ENCODE results near the gene PARPBP. TPM values are rescaled to one million over a fixed set of nuclear protein-coding genes. Genes with fewer than 3 reads are reported as not detected.
"Not testable (repeated sequence)": the region's sequence is repeated elsewhere in the genome, so short reads cannot be mapped to it uniquely, and the experiment has no call there.

The PARPBP gene
- total and polyA plus RNA-seq, 2 of the 8 experiments (the other 6 are each of a cell fraction or from before 2014, with no cell fraction given): 10.9 to 38.1 TPM

DNA sequence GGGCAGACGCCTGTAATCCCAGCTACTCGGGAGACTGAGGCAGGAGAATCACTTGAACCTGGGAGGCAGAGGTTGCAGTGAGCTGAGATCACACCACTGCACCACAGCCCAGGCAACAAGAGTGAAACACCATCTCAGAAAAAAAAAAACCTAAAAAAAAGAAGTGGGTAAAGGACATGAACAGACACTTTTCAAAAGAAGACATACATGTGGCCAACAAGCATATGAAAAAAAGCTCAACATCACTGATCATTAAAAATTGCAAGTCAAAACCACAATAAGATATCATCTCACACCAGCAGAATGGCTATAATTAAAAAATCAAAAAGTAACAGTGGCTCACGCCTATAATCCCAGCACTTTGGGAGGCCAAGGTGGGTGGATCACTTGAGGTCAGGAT is 10.7 kb downstream of the PARPBP start:
- CTCF ChIA-PET (ENCODE audit: partially characterized antibody); H4K91ac ChIP-seq (replicated peaks; ENCODE audit: insufficient read length, low read length); H2BK12ac ChIP-seq (ENCODE audit: low read depth, low read length); H2BK5ac ChIP-seq (ENCODE audit: low read depth, low read length); H2BK20ac ChIP-seq (ENCODE audit: low read length); H3K27ac ChIP-seq (ENCODE audit: low read depth, low read length); H2AK5ac ChIP-seq (ENCODE audit: low read depth, low read length); H3K27me3 ChIP-seq (replicated peaks in 1 of 4; ENCODE audit: control insufficient read depth in 3 of 4, extremely low read depth in 1 of 4, insufficient read depth in 3 of 4, low read length in 3 of 4); H3K4me3 ChIP-seq (ENCODE audit: extremely low read depth in 1 of 4, insufficient read depth in 2 of 4, low read depth in 3 of 4, low read length in 4 of 4); H3K23me2 ChIP-seq (ENCODE audit: low read depth, low read length); H3K18ac ChIP-seq (ENCODE audit: extremely low read depth, low read length); POLR2A ChIA-PET (ENCODE audit: partially characterized antibody); H3K9ac ChIP-seq (replicated peaks in 1 of 4; ENCODE audit: extremely low read depth in 1 of 4, low read depth in 3 of 4, low read length in 3 of 4); H3K23ac ChIP-seq (ENCODE audit: insufficient read length); H3K56ac ChIP-seq (replicated peaks; ENCODE audit: insufficient read length, low read depth, low read length); FAIRE-seq; H4K8ac ChIP-seq (ENCODE audit: extremely low read depth, insufficient read depth, low read length); H3K14ac ChIP-seq (ENCODE audit: insufficient read length); H3K9me3 ChIP-seq (ENCODE audit: insufficient read depth in 2 of 2, low read depth in 1 of 2, low read length in 1 of 2); H3K4me2 ChIP-seq (ENCODE audit: insufficient read depth in 1 of 2, low read depth in 2 of 2, low read length in 2 of 2); H2BK120ac ChIP-seq (replicated peaks; ENCODE audit: low read depth, low read length); H4K5ac ChIP-seq (ENCODE audit: insufficient read length, low read depth, low read length); H2BK15ac ChIP-seq (ENCODE audit: low read length); H3K79me2 ChIP-seq (ENCODE audit: control insufficient read depth in 1 of 2, insufficient read depth in 2 of 2, low read length in 2 of 2); H3K4me1 ChIP-seq (replicated peaks in 1 of 4; ENCODE audit: control insufficient read depth in 3 of 4, insufficient read depth in 4 of 4, low read length in 3 of 4); H3K79me1 ChIP-seq (ENCODE audit: low read depth, low read length); H3K4ac ChIP-seq (replicated peaks; ENCODE audit: insufficient read length, low read depth, low read length); H2AFZ ChIP-seq (ENCODE audit: low read length); H4K20me1 ChIP-seq (replicated peaks in 1 of 2; ENCODE audit: control insufficient read depth in 1 of 2, insufficient read depth in 2 of 2, low read length in 2 of 2); DNase-seq (ENCODE audit: low read depth in 1 of 2, low spot score in 2 of 2): not testable (repeated sequence)
- 73% methylated on average over 3 of the region's 3 CpGs; no CpG with 5 or more reads in 1 of the 2 experiments for WGBS, 2 experiments (ENCODE audit: extremely low coverage in 1 of 2, insufficient coverage in 1 of 2, insufficient read length in 1 of 2, insufficient replicate concordance in 2 of 2, low coverage in 1 of 2, low lambda C conversion rate in 2 of 2, missing lambda C conversion rate in 1 of 2)
- peaks cover 0 to 15% (median 8%) of the 10 kb centered on the region in 4 experiments; a peak in 4 of 8 replicates for H3K36me3 ChIP-seq (ENCODE audit: control insufficient read depth in 2 of 4, insufficient read depth in 4 of 4, low read length in 3 of 4)

GRCh38 chr12:102131442-102131841 is 11.5 kb downstream of the PARPBP start:
- H3K14ac ChIP-seq (ENCODE audit: insufficient read length); H3K4me2 ChIP-seq (ENCODE audit: insufficient read depth in 1 of 2, low read depth in 2 of 2, low read length in 2 of 2); H3K27ac ChIP-seq (ENCODE audit: low read depth, low read length); H3K23me2 ChIP-seq (ENCODE audit: low read depth, low read length); H3K56ac ChIP-seq (replicated peaks; ENCODE audit: insufficient read length, low read depth, low read length); H3K79me2 ChIP-seq (ENCODE audit: control insufficient read depth in 1 of 2, insufficient read depth in 2 of 2, low read length in 2 of 2); H3K27me3 ChIP-seq (replicated peaks in 1 of 4; ENCODE audit: control insufficient read depth in 3 of 4, extremely low read depth in 1 of 4, insufficient read depth in 3 of 4, low read length in 3 of 4); H2BK120ac ChIP-seq (replicated peaks; ENCODE audit: low read depth, low read length); H3K18ac ChIP-seq (ENCODE audit: extremely low read depth, low read length); H4K91ac ChIP-seq (replicated peaks; ENCODE audit: insufficient read length, low read length); H2BK20ac ChIP-seq (ENCODE audit: low read length); H3K23ac ChIP-seq (ENCODE audit: insufficient read length); DNase-seq (ENCODE audit: low read depth in 1 of 2, low spot score in 2 of 2); H2AK5ac ChIP-seq (ENCODE audit: low read depth, low read length); H2BK5ac ChIP-seq (ENCODE audit: low read depth, low read length); H2BK15ac ChIP-seq (ENCODE audit: low read length); POLR2A ChIA-PET (ENCODE audit: partially characterized antibody); H2AFZ ChIP-seq (ENCODE audit: low read length); H3K4me1 ChIP-seq (replicated peaks in 1 of 4; ENCODE audit: control insufficient read depth in 3 of 4, insufficient read depth in 4 of 4, low read length in 3 of 4); CTCF ChIA-PET (ENCODE audit: partially characterized antibody); H4K8ac ChIP-seq (ENCODE audit: extremely low read depth, insufficient read depth, low read length); H3K9ac ChIP-seq (replicated peaks in 1 of 4; ENCODE audit: extremely low read depth in 1 of 4, low read depth in 3 of 4, low read length in 3 of 4); H4K5ac ChIP-seq (ENCODE audit: insufficient read length, low read depth, low read length); H3K4me3 ChIP-seq (ENCODE audit: extremely low read depth in 1 of 4, insufficient read depth in 2 of 4, low read depth in 3 of 4, low read length in 4 of 4); H3K9me3 ChIP-seq (ENCODE audit: insufficient read depth in 2 of 2, low read depth in 1 of 2, low read length in 1 of 2); FAIRE-seq; H2BK12ac ChIP-seq (ENCODE audit: low read depth, low read length); H3K79me1 ChIP-seq (ENCODE audit: low read depth, low read length); H3K4ac ChIP-seq (replicated peaks; ENCODE audit: insufficient read length, low read depth, low read length); H4K20me1 ChIP-seq (replicated peaks in 1 of 2; ENCODE audit: control insufficient read depth in 1 of 2, insufficient read depth in 2 of 2, low read length in 2 of 2): not testable (repeated sequence)
- 92% methylated on average over 2 of the region's 2 CpGs; no CpG with 5 or more reads in 1 of the 2 experiments for WGBS, 2 experiments (ENCODE audit: extremely low coverage in 1 of 2, insufficient coverage in 1 of 2, insufficient read length in 1 of 2, insufficient replicate concordance in 2 of 2, low coverage in 1 of 2, low lambda C conversion rate in 2 of 2, missing lambda C conversion rate in 1 of 2)
- peaks cover 0 to 12% (median 7%) of the 10 kb centered on the region in 4 experiments; a peak in 3 of 8 replicates for H3K36me3 ChIP-seq (ENCODE audit: control insufficient read depth in 2 of 4, insufficient read depth in 4 of 4, low read length in 3 of 4)
